Hepatocyte (in vitro differentiated cells): Measurements from ENCODE around the gene FKRP. TPM values are rescaled to one million over a fixed set of nuclear protein-coding genes. Genes with fewer than 3 reads are reported as not detected.

Experiments used
- DNase-seq: peaks from one replicate; pipeline ENCODE4 v3.0.0-alpha.2; 2016; ENCODE audit warnings: low spot score
- H2AFZ ChIP-seq: fragments of 200-600 bp; sonication (generic); 2 replicates; pipeline ENCODE4 v1.6.0; 2016; ENCODE audit warnings: antibody characterized with exemption, mild to moderate bottlenecking
- H3K27ac ChIP-seq: fragments of 200-600 bp; sonication (generic); 2 replicates; pipeline ENCODE4 v1.5.1; 2016; ENCODE audit warnings: mild to moderate bottlenecking
- H3K27me3 ChIP-seq: fragments of 200-600 bp; sonication (generic); 2 replicates; pipeline ENCODE4 v1.6.1; 2016
- H3K36me3 ChIP-seq: fragments of 200-600 bp; sonication (generic); replicated peaks from 2 replicates; pipeline ENCODE4 v1.5.1; 2016; ENCODE audit warnings: low read depth; ENCODE audit not compliant: insufficient read depth
- H3K4me1 ChIP-seq: fragments of 200-600 bp; sonication (generic); 2 replicates; pipeline ENCODE4 v1.5.1; 2016; ENCODE audit warnings: mild to moderate bottlenecking, moderate library complexity; ENCODE audit not compliant: insufficient read depth
- H3K4me2 ChIP-seq: fragments of 200-600 bp; sonication (generic); 2 replicates; pipeline ENCODE4 v1.6.0; 2016
- H3K4me3 ChIP-seq: fragments of 200-600 bp; sonication (generic); 2 replicates; pipeline ENCODE4 v1.5.1; 2016; ENCODE audit warnings: mild to moderate bottlenecking
- H3K79me2 ChIP-seq: fragments of 200-600 bp; sonication (generic); 2 replicates; pipeline ENCODE4 v1.6.0; 2017; ENCODE audit warnings: mild to moderate bottlenecking
- H3K9me2 ChIP-seq: fragments of 200-600 bp; sonication (generic); replicated peaks from 2 replicates; pipeline ENCODE4 v1.6.0; 2017; ENCODE audit warnings: mild to moderate bottlenecking; ENCODE audit not compliant: insufficient read depth
- H3K9me3 ChIP-seq: fragments of 200-600 bp; sonication (generic); 2 replicates; pipeline ENCODE4 v1.5.1; 2016; ENCODE audit warnings: low read depth, mild to moderate bottlenecking
- H4K20me1 ChIP-seq: fragments of 200-600 bp; sonication (generic); 2 replicates; pipeline ENCODE4 v1.6.0; 2016; ENCODE audit warnings: mild to moderate bottlenecking; ENCODE audit not compliant: insufficient read depth, poor library complexity, severe bottlenecking
- CTCF ChIP-seq: fragments of 200-600 bp; sonication (generic); IDR thresholded peaks from 2 replicates; pipeline ENCODE4 v1.5.1; 2016; ENCODE audit warnings: antibody characterized with exemption, mild to moderate bottlenecking; ENCODE audit not compliant: poor library complexity
- EZH2 ChIP-seq: fragments of 200-600 bp; sonication (generic); IDR thresholded peaks from 2 replicates; pipeline ENCODE4 v1.6.1; 2016; ENCODE audit warnings: antibody characterized with exemption, mild to moderate bottlenecking, borderline replicate concordance
- EZH2phosphoT487 ChIP-seq: fragments of 200-600 bp; sonication (generic); IDR thresholded peaks from one replicate; pipeline ENCODE4 v1.6.1; 2018; ENCODE audit warnings: antibody characterized with exemption, mild to moderate bottlenecking, low read depth, moderate library complexity; ENCODE audit not compliant: unreplicated experiment, severe bottlenecking
- WGBS: methylation state at CpG from one replicate; pipeline ENCODE4 v1.1.6; 2016; ENCODE audit warnings: low lambda C conversion rate; ENCODE audit errors: missing lambda C conversion rate; 5-methylcytosine and 5-hydroxymethylcytosine counted together
- polyA plus RNA-seq: library from polyadenylated mRNA; unstranded; fragments of >200 nt; fragmentation: Nextera tagmentation; extraction: Ambion mirVana; gene quantifications from 2 replicates; pipeline ENCODE4 v1.2.1, GENCODE V29; 2016
- total RNA-seq: library from RNA; depleted of rRNA; stranded (reverse); fragments of >200 nt; gene quantifications from 2 replicates; pipeline ENCODE4 v1.2.3, GENCODE V29; 2014

FKRP gene
- total and polyA plus RNA-seq, 2 experiments from 2014 or later: 18.7 to 23.6 TPM

- H3K4me3 ChIP-seq: no peak overlapping the region
- TF ChIP-seq CTCF (no peak), EZH2 (no peak), EZH2phosphoT487 (no peak)
- no peak for DNase-seq
- H3K4me2 ChIP-seq: no peak overlapping the region
- no peaks in the 10 kb centered on the region for H3K4me1 ChIP-seq
- no peak overlapping the region for H2AFZ ChIP-seq
- no peaks in the 10 kb centered on the region for H3K36me3 ChIP-seq
- peaks cover 29% of the 10 kb centered on the region for H4K20me1 ChIP-seq
- H3K79me2 ChIP-seq: peaks cover 34% of the 10 kb centered on the region
- no peaks in the 10 kb centered on the region for H3K27me3 ChIP-seq
- H3K9me2 ChIP-seq: no peaks in the 10 kb centered on the region
- 91% methylated on average over 25 of the region's 28 CpGs for WGBS
- no peak overlapping the region for H3K27ac ChIP-seq
- no peaks in the 10 kb centered on the region for H3K9me3 ChIP-seq
Observed at GRCh38 chr19:46732172-46732938, 13.5 kb upstream of the FKRP start.

GRCh38 chr19:46732966-46733689 is 12.7 kb upstream of the FKRP start:
- Histone ChIP-seq H4K20me1 (peaks cover 35% of the 10 kb centered on the region), H2AFZ (no peak overlapping the region), H3K4me2 (no peak overlapping the region), H3K36me3 (no peaks in the 10 kb centered on the region), H3K4me3 (no peak overlapping the region), H3K9me3 (no peaks in the 10 kb centered on the region), H3K9me2 (no peaks in the 10 kb centered on the region), H3K79me2 (peaks cover 38% of the 10 kb centered on the region), H3K4me1 (no peaks in the 10 kb centered on the region), H3K27ac (no peak overlapping the region), H3K27me3 (no peaks in the 10 kb centered on the region)
- TF ChIP-seq EZH2 (no peak), EZH2phosphoT487 (no peak), CTCF (no peak)
- DNase-seq: no peak
- 93% methylated on average over 23 of the region's 23 CpGs for WGBS

- no peak overlapping the region for H3K27ac ChIP-seq
- no peaks in the 10 kb centered on the region for H3K27me3 ChIP-seq
- H3K4me3 ChIP-seq: no peak overlapping the region
- H3K9me3 ChIP-seq: no peaks in the 10 kb centered on the region
- H3K79me2 ChIP-seq: peaks cover 41% of the 10 kb centered on the region
- H3K36me3 ChIP-seq: no peaks in the 10 kb centered on the region
- H3K9me2 ChIP-seq: no peaks in the 10 kb centered on the region
- H2AFZ ChIP-seq: no peak overlapping the region
- no peak overlapping the region for H3K4me2 ChIP-seq
- no peaks in the 10 kb centered on the region for H3K4me1 ChIP-seq
- peaks cover 37% of the 10 kb centered on the region for H4K20me1 ChIP-seq
- no peak for TF ChIP-seq CTCF
- TF ChIP-seq EZH2: no peak
- no peak for TF ChIP-seq EZH2phosphoT487
- WGBS: 95% methylated on average over 11 of the region's 11 CpGs
- no peak for DNase-seq
Observed at GRCh38 chr19:46733690-46734292, 12.1 kb upstream of the FKRP start.
